ENCODE data around the gene SEMG1. TPM values are rescaled to one million over a fixed set of nuclear protein-coding genes. Genes with fewer than 3 reads are reported as not detected.

SEMG1 gene
- total and polyA plus RNA-seq, 2 experiments from 2014 or later, result not detected

Other genes with a start within 250 kb of the SEMG1 start
- 32.0 and 41.6 TPM in 2 replicates for gene TOMM34, start 246.6 kb upstream of the SEMG1 start, total RNA-seq
- gene TOMM34, start 246.6 kb upstream of the SEMG1 start, polyA plus RNA-seq, result 44.1 and 50.0 TPM in 2 replicates
- 16.5 and 21.4 TPM in 2 replicates for gene STK4, start 240.5 kb upstream of the SEMG1 start, total RNA-seq
- 11.4 and 16.4 TPM in 2 replicates for gene STK4, start 240.5 kb upstream of the SEMG1 start, polyA plus RNA-seq
- gene KCNS1, start 105.9 kb upstream of the SEMG1 start, total RNA-seq, result 0.24 and 0.43 TPM in 2 replicates
- 0.28 and 0.42 TPM in 2 replicates for gene KCNS1, start 105.9 kb upstream of the SEMG1 start, polyA plus RNA-seq
- 0.47 TPM in 1 of 2 replicates, not detected in the other for gene WFDC5, start 91.9 kb upstream of the SEMG1 start, total RNA-seq
- gene WFDC5, start 91.9 kb upstream of the SEMG1 start, polyA plus RNA-seq, result not detected in 2 replicates
- gene WFDC12, start 82.6 kb upstream of the SEMG1 start, total RNA-seq, result not detected in 2 replicates
- gene WFDC12, start 82.6 kb upstream of the SEMG1 start, polyA plus RNA-seq, result not detected in 2 replicates
- gene PI3, start 32.1 kb upstream of the SEMG1 start, total RNA-seq, result 4.8 and 5.7 TPM in 2 replicates
- 19.8 and 28.9 TPM in 2 replicates for gene PI3, start 32.1 kb upstream of the SEMG1 start, polyA plus RNA-seq
- not detected in 2 replicates for gene SEMG2, start 14.3 kb downstream of the SEMG1 start, total RNA-seq
- gene SEMG2, start 14.3 kb downstream of the SEMG1 start, polyA plus RNA-seq, result not detected in 2 replicates
- gene SLPI, start 47.5 kb downstream of the SEMG1 start, total RNA-seq, result 1,143 and 1,330 TPM in 2 replicates
- 9,786 and 10,154 TPM in 2 replicates for gene SLPI, start 47.5 kb downstream of the SEMG1 start, polyA plus RNA-seq
- not detected in 2 replicates for gene RBPJL, start 99.8 kb downstream of the SEMG1 start, total RNA-seq
- gene RBPJL, start 99.8 kb downstream of the SEMG1 start, polyA plus RNA-seq, result not detected in 2 replicates
- 0.57 TPM in 1 of 2 replicates, not detected in the other for gene MATN4, start 101.3 kb downstream of the SEMG1 start, total RNA-seq
- gene MATN4, start 101.3 kb downstream of the SEMG1 start, polyA plus RNA-seq, result 0.50 TPM in 1 of 2 replicates, not detected in the other
- 191 and 194 TPM in 2 replicates for gene SDC4, start 141.4 kb downstream of the SEMG1 start, total RNA-seq
- gene SDC4, start 141.4 kb downstream of the SEMG1 start, polyA plus RNA-seq, result 159 and 178 TPM in 2 replicates
- gene SYS1, start 156.1 kb downstream of the SEMG1 start, total RNA-seq, result 42.0 and 50.7 TPM in 2 replicates
- gene SYS1, start 156.1 kb downstream of the SEMG1 start, polyA plus RNA-seq, result 28.9 and 35.8 TPM in 2 replicates
- gene TP53TG5, start 171.3 kb downstream of the SEMG1 start, total RNA-seq, result not detected in 2 replicates
- gene TP53TG5, start 171.3 kb downstream of the SEMG1 start, polyA plus RNA-seq, result 0.23 TPM in 1 of 2 replicates, not detected in the other
- gene DBNDD2, start 201.3 kb downstream of the SEMG1 start, total RNA-seq, result 12.3 and 12.8 TPM in 2 replicates
- 11.1 and 17.9 TPM in 2 replicates for gene DBNDD2, start 201.3 kb downstream of the SEMG1 start, polyA plus RNA-seq
- gene PIGT, start 209.1 kb downstream of the SEMG1 start, total RNA-seq, result 67.1 TPM in 2 replicates
- 163 and 168 TPM in 2 replicates for gene PIGT, start 209.1 kb downstream of the SEMG1 start, polyA plus RNA-seq